Loucy (cell line): ENCODE results near the gene PMEPA1.

ENCODE experiments used
- H2AFZ ChIP-seq: fragments of 200-600 bp; sonication (generic); 2 replicates; pipeline ENCODE4 v1.6.0; 2016; ENCODE audit warnings: antibody characterized with exemption, mild to moderate bottlenecking, low read length, moderate library complexity
- H3F3A ChIP-seq: fragments of 200-600 bp; 2 replicates; pipeline ENCODE4 v1.6.0; 2016; ENCODE audit warnings: antibody characterized with exemption, low read depth, mild to moderate bottlenecking
- H3K27me3 ChIP-seq: fragments of 200-600 bp; sonication (generic); 2 replicates; pipeline ENCODE4 v1.6.1; 2014; ENCODE audit warnings: low read length, mild to moderate bottlenecking; ENCODE audit not compliant: insufficient read depth, poor library complexity, severe bottlenecking
- H3K36me3 ChIP-seq: fragments of 200-600 bp; sonication (generic); 2 replicates; pipeline ENCODE4 v1.6.1; 2016; ENCODE audit warnings: low read length; ENCODE audit not compliant: insufficient read depth
- H3K4me1 ChIP-seq: fragments of 200-600 bp; sonication (generic); 2 replicates; pipeline ENCODE4 v1.5.1; 2014; ENCODE audit warnings: low read length, mild to moderate bottlenecking; ENCODE audit not compliant: insufficient read depth, poor library complexity, severe bottlenecking
- H3K4me2 ChIP-seq: fragments of 200-600 bp; sonication (generic); 2 replicates; pipeline ENCODE4 v1.6.0; 2014; ENCODE audit warnings: antibody characterized with exemption, low read length, low read depth, mild to moderate bottlenecking; ENCODE audit not compliant: poor library complexity, severe bottlenecking
- H3K4me3 ChIP-seq: fragments of 200-600 bp; sonication (generic); 2 replicates; pipeline ENCODE4 v1.5.1; 2014; ENCODE audit warnings: low read length, mild to moderate bottlenecking, mixed read lengths; ENCODE audit not compliant: poor library complexity, severe bottlenecking
- H3K79me2 ChIP-seq: fragments of 200-600 bp; sonication (generic); 2 replicates; pipeline ENCODE4 v1.6.1; 2014; ENCODE audit warnings: low read length; ENCODE audit not compliant: insufficient read depth
- H3K9ac ChIP-seq: fragments of 200-600 bp; sonication (generic); 2 replicates; pipeline ENCODE4 v1.6.0; 2014; ENCODE audit warnings: mild to moderate bottlenecking, low read depth, low read length, moderate library complexity; ENCODE audit not compliant: poor library complexity, severe bottlenecking
- H3K9me2 ChIP-seq: fragments of 200-600 bp; sonication (generic); replicated peaks from 2 replicates; pipeline ENCODE4 v1.6.1; 2016; ENCODE audit warnings: low read depth, low read length, mixed read lengths
- H3K9me3 ChIP-seq: fragments of 200-600 bp; sonication (generic); 2 replicates; pipeline ENCODE4 v1.6.1; 2014; ENCODE audit warnings: mild to moderate bottlenecking, antibody characterized with exemption, low read length, low read depth; ENCODE audit not compliant: insufficient read depth
- H4K20me1 ChIP-seq: fragments of 200-600 bp; sonication (generic); 2 replicates; pipeline ENCODE4 v1.6.0; 2014; ENCODE audit warnings: antibody characterized with exemption, low read length, mild to moderate bottlenecking; ENCODE audit not compliant: insufficient read depth, poor library complexity, severe bottlenecking
- EZH2phosphoT487 ChIP-seq: fragments of 200-600 bp; IDR thresholded peaks from 2 replicates; pipeline ENCODE4 v1.6.1; 2018; ENCODE audit warnings: antibody characterized with exemption, mild to moderate bottlenecking, moderate library complexity, borderline replicate concordance
- TF ChIP-seq, protein P1 (sequence below): fragments of 200-600 bp; sonication (generic); conservative IDR thresholded peaks from 2 replicates; pipeline ENCODE4 v1.5.1; 2014; ENCODE audit warnings: mild to moderate bottlenecking, antibody characterized with exemption, low read length

The PMEPA1 gene

GRCh38 chr20:57707849-57708693 is 1.7 kb downstream of the PMEPA1 start:
- H4K20me1 ChIP-seq, result peaks cover 15% of the 10 kb centered on the region
- peak overlapping the region; percentile 72 for H3K4me3 ChIP-seq
- peaks cover 16% of the 10 kb centered on the region for H3K4me1 ChIP-seq
- H3K9me3 ChIP-seq, result no peaks in the 10 kb centered on the region
- no peak overlapping the region for H2AFZ ChIP-seq
- H3K79me2 ChIP-seq, result peaks cover 47% of the 10 kb centered on the region; the same call in 1 of the 2 replicates
- H3K4me2 ChIP-seq, result peak overlapping the region; percentile 57
- no peaks in the 10 kb centered on the region for H3K27me3 ChIP-seq
- no peaks in the 10 kb centered on the region for H3F3A ChIP-seq
- TF ChIP-seq, protein P1, sequence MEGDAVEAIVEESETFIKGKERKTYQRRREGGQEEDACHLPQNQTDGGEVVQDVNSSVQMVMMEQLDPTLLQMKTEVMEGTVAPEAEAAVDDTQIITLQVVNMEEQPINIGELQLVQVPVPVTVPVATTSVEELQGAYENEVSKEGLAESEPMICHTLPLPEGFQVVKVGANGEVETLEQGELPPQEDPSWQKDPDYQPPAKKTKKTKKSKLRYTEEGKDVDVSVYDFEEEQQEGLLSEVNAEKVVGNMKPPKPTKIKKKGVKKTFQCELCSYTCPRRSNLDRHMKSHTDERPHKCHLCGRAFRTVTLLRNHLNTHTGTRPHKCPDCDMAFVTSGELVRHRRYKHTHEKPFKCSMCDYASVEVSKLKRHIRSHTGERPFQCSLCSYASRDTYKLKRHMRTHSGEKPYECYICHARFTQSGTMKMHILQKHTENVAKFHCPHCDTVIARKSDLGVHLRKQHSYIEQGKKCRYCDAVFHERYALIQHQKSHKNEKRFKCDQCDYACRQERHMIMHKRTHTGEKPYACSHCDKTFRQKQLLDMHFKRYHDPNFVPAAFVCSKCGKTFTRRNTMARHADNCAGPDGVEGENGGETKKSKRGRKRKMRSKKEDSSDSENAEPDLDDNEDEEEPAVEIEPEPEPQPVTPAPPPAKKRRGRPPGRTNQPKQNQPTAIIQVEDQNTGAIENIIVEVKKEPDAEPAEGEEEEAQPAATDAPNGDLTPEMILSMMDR, result no peak
- no peak for TF ChIP-seq EZH2phosphoT487
- no peaks in the 10 kb centered on the region for H3K36me3 ChIP-seq
- no peaks in the 10 kb centered on the region for H3K9me2 ChIP-seq
- H3K9ac ChIP-seq, result peak overlapping the region; percentile 56

GRCh38 chr20:57707320-57707719 is 2.5 kb downstream of the PMEPA1 start:
- TF ChIP-seq EZH2phosphoT487, result no peak
- TF ChIP-seq, protein P1, result no peak
- H3K4me2 ChIP-seq, result peak overlapping the region; percentile 57
- no peaks in the 10 kb centered on the region for H3K9me3 ChIP-seq
- H3K4me1 ChIP-seq, result peaks cover 16% of the 10 kb centered on the region
- H3F3A ChIP-seq, result no peaks in the 10 kb centered on the region
- H4K20me1 ChIP-seq, result peaks cover 15% of the 10 kb centered on the region
- H3K36me3 ChIP-seq, result no peaks in the 10 kb centered on the region
- H2AFZ ChIP-seq, result no peak overlapping the region
- peaks cover 53% of the 10 kb centered on the region; the same call in 1 of the 2 replicates for H3K79me2 ChIP-seq
- no peaks in the 10 kb centered on the region for H3K27me3 ChIP-seq
- no peaks in the 10 kb centered on the region for H3K9me2 ChIP-seq
- H3K9ac ChIP-seq, result peak overlapping the region; percentile 56
- peak overlapping the region; percentile 72 for H3K4me3 ChIP-seq

GRCh38 chr20:57705127-57705899 is 4.5 kb downstream of the PMEPA1 start:
- peaks cover 13% of the 10 kb centered on the region for H3K4me1 ChIP-seq
- no peaks in the 10 kb centered on the region for H3K27me3 ChIP-seq
- H3K9ac ChIP-seq, result no peak overlapping the region
- no peak for TF ChIP-seq EZH2phosphoT487
- TF ChIP-seq, protein P1, result no peak
- H3K9me2 ChIP-seq, result no peaks in the 10 kb centered on the region
- no peak overlapping the region for H2AFZ ChIP-seq
- peaks cover 57% of the 10 kb centered on the region; the same call in 1 of the 2 replicates for H3K79me2 ChIP-seq
- H3K9me3 ChIP-seq, result no peaks in the 10 kb centered on the region
- no peak overlapping the region for H3K4me2 ChIP-seq
- H3F3A ChIP-seq, result no peaks in the 10 kb centered on the region
- H3K4me3 ChIP-seq, result no peak overlapping the region
- peaks cover 15% of the 10 kb centered on the region for H4K20me1 ChIP-seq
- H3K36me3 ChIP-seq, result no peaks in the 10 kb centered on the region
